ENCODE measurements around the gene ME1.

ME1 gene

GRCh38 chr6:83311231-83311630, 119.6 kb downstream of the ME1 start:
- H3K27ac ChIP-seq = no peak overlapping the region
- TF ChIP-seq ZFX (IDR thresholded peaks at IDR 0.05; ENCODE audit: borderline replicate concordance) (no peak), CTCF (IDR thresholded peaks at IDR 0.05) (no peak)

- no peak overlapping the region for H3K27ac ChIP-seq
- TF ChIP-seq CTCF (IDR thresholded peaks at IDR 0.05) (no peak), ZFX (IDR thresholded peaks at IDR 0.05; ENCODE audit: borderline replicate concordance) (no peak)
These were observed 120.8 kb downstream of the ME1 start for GRCh38 chr6:83310046-83310445.

- H3K27ac ChIP-seq = no peak overlapping the region
- TF ChIP-seq CTCF (IDR thresholded peaks at IDR 0.05) (no peak), ZFX (IDR thresholded peaks at IDR 0.05; ENCODE audit: borderline replicate concordance) (no peak)
These were observed 121.5 kb downstream of the ME1 start for GRCh38 chr6:83309344-83309743.

GRCh38 chr6:83308833-83309232, 122.0 kb downstream of the ME1 start:
- TF ChIP-seq ZFX (IDR thresholded peaks at IDR 0.05; ENCODE audit: borderline replicate concordance) = no peak
- TF ChIP-seq CTCF (IDR thresholded peaks at IDR 0.05) = no peak

GRCh38 chr6:83307849-83308248, 123.0 kb downstream of the ME1 start:
- no peak overlapping the region for H3K27ac ChIP-seq
- TF ChIP-seq ZFX (IDR thresholded peaks at IDR 0.05; ENCODE audit: borderline replicate concordance) (no peak), CTCF (IDR thresholded peaks at IDR 0.05) (no peak)

More at GRCh38 chr6:83308833-83309232, 122.0 kb downstream of the ME1 start:
- no peak overlapping the region for H3K27ac ChIP-seq

GRCh38 chr6:83303426-83303825, 127.4 kb downstream of the ME1 start:
- no peak for TF ChIP-seq ZFX (IDR thresholded peaks at IDR 0.05; ENCODE audit: borderline replicate concordance)
- no peak for TF ChIP-seq CTCF (IDR thresholded peaks at IDR 0.05)
- H3K27ac ChIP-seq = no peak overlapping the region

- TF ChIP-seq CTCF (IDR thresholded peaks at IDR 0.05) (no peak), ZFX (IDR thresholded peaks at IDR 0.05; ENCODE audit: borderline replicate concordance) (no peak)
- no peak overlapping the region for H3K27ac ChIP-seq
These were observed 136.2 kb downstream of the ME1 start for GRCh38 chr6:83294676-83295075.
